A549 (cell line): ENCODE results near the gene SERPINA3. TPM values are rescaled to one million over a fixed set of nuclear protein-coding genes. Genes with fewer than 3 reads are reported as not detected.

Source experiments
- ATAC-seq, 2 experiments: fragments of 200-7000 bp in 1 of 2; fragments of >200 bp in 1 of 2; cut with Nextera tagmentation in 1 of 2; cut with Tn5 transposase in 1 of 2; 3 replicates each; pipeline versions ENCODE4 v1.8.0 to v1.9.1; 2018 to 2020; ENCODE audit warnings: mild to moderate bottlenecking in 1 of 2, moderate library complexity in 1 of 2
- CTCF ChIA-PET: fragments of 300-600 bp; sonication (Branson Sonifier 250); formaldehyde crosslinking; extraction: SDS; loops from one replicate; lab custom pipeline; 2021; ENCODE audit warnings: antibody characterized with exemption, inconsistent platforms; lab: Yijun Ruan, JAX
- POLR2A ChIA-PET: fragments of 350-600 bp; formaldehyde crosslinking; extraction: SDS; loops from one replicate; lab custom pipeline; 2021; ENCODE audit warnings: antibody characterized with exemption, inconsistent platforms; lab: Yijun Ruan, JAX
- DNase-seq, 2 experiments: peaks; one replicate each; pipeline versions ENCODE4 v3.0.0 to v3.0.0-alpha.2; 2011 to 2016; ENCODE audit warnings: low read depth in 1 of 2, low spot score in 1 of 2
- FAIRE-seq: peaks from 2 replicates; lab custom pipeline; 2011; peaks lifted over from hg19 to GRCh38; lab: Jason Lieb, UNC
- H3K27ac ChIP-seq, 2 experiments: fragments of >200 bp; sonication (Bioruptor Twin); formaldehyde crosslinking; 3 replicates each; pipeline ENCODE4 v1.5.1; 2016 to 2017
- H3K4me1 ChIP-seq: fragments of >200 bp; sonication (Bioruptor Twin); formaldehyde crosslinking; 3 replicates; pipeline ENCODE4 v1.6.1; 2016
- H3K4me2 ChIP-seq: fragments of >200 bp; sonication (Bioruptor Twin); formaldehyde crosslinking; 3 replicates; pipeline ENCODE4 v1.6.1; 2016
- H3K4me3 ChIP-seq: fragments of >200 bp; sonication (Bioruptor Twin); formaldehyde crosslinking; 3 replicates; pipeline ENCODE4 v1.5.1; 2016
- H3K9me3 ChIP-seq: fragments of >200 bp; sonication (Bioruptor Twin); formaldehyde crosslinking; 3 replicates; pipeline ENCODE4 v1.6.1; 2016
- BCL3 ChIP-seq: fragments of >200 bp; sonication (Bioruptor Twin); formaldehyde crosslinking; IDR thresholded peaks from 3 replicates; pipeline ENCODE4 v1.6.1; 2016
- CBX8 ChIP-seq: fragments of 200-600 bp; sonication (generic); IDR thresholded peaks from 2 replicates; pipeline ENCODE4 v1.6.1; 2016
- CEBPB ChIP-seq, 2 experiments: fragments of >200 bp in 1 of 2; sonication (Bioruptor Twin) in 1 of 2; formaldehyde crosslinking in 1 of 2; IDR thresholded peaks; 2 replicates each; pipeline ENCODE4 v1.6.1; 2012 to 2016
- CTCF ChIP-seq: fragments of >200 bp; sonication (Bioruptor Twin); formaldehyde crosslinking; IDR thresholded peaks from 3 replicates; pipeline ENCODE4 v1.5.1; 2016
- E2F6 ChIP-seq: IDR thresholded peaks from 2 replicates; pipeline ENCODE4 v1.6.1; 2012; ENCODE audit warnings: low read depth, borderline replicate concordance
- EHF ChIP-seq: fragments of 250-450 bp; sonication (Bioruptor Pico); IDR thresholded peaks from 2 replicates; pipeline ENCODE4 v1.5.0; 2020; ENCODE audit warnings: mild to moderate bottlenecking
- EHMT2 ChIP-seq: fragments of 200-600 bp; sonication (generic); IDR thresholded peaks from 2 replicates; pipeline ENCODE4 v1.6.1; 2016; ENCODE audit warnings: antibody characterized with exemption, low read depth, mild to moderate bottlenecking, moderate library complexity
- ELK1 ChIP-seq: fragments of 150-350 bp; IDR thresholded peaks from 2 replicates; pipeline ENCODE4 v1.6.1; 2014; ENCODE audit warnings: low read depth, mild to moderate bottlenecking, low read length
- EP300 ChIP-seq, 2 experiments: fragments of >200 bp; sonication (Bioruptor Twin); formaldehyde crosslinking; IDR thresholded peaks; 2 replicates in 1 of 2; 3 replicates in 1 of 2; pipeline ENCODE4 v1.6.1; 2016 to 2017
- ESRRA ChIP-seq: fragments of 150-350 bp; IDR thresholded peaks from 2 replicates; pipeline ENCODE4 v1.6.1; 2014; ENCODE audit warnings: mild to moderate bottlenecking, low read length, borderline replicate concordance
- FOSL2 ChIP-seq, 2 experiments: fragments of 450-650 bp in 1 of 2; fragments of >200 bp in 1 of 2; sonication (Bioruptor Twin) in 1 of 2; formaldehyde crosslinking; IDR thresholded peaks; 2 replicates each; pipeline versions ENCODE4 v1.5.0 to v1.6.1; 2016 to 2020; ENCODE audit warnings: mild to moderate bottlenecking in 1 of 2, moderate library complexity in 1 of 2
- HDAC2 ChIP-seq: fragments of 200-600 bp; sonication (generic); IDR thresholded peaks from 2 replicates; pipeline ENCODE4 v1.6.1; 2016
- HEYL ChIP-seq: fragments of 250-450 bp; sonication (Bioruptor Pico); IDR thresholded peaks from 2 replicates; pipeline ENCODE4 v1.8.0; 2021; ENCODE audit warnings: mild to moderate bottlenecking, moderate library complexity
- HMGXB4 ChIP-seq: fragments of 250-450 bp; sonication (Bioruptor Pico); IDR thresholded peaks from 2 replicates; pipeline ENCODE4 v1.5.0; 2021; ENCODE audit warnings: mild to moderate bottlenecking, moderate library complexity, borderline replicate concordance
- HOXB5 ChIP-seq: fragments of 250-450 bp; sonication (Bioruptor Pico); IDR thresholded peaks from 2 replicates; pipeline ENCODE4 v1.5.0; 2020; ENCODE audit warnings: mild to moderate bottlenecking, moderate library complexity
- JUN ChIP-seq, 2 experiments: fragments of >200 bp; sonication (Bioruptor Twin); formaldehyde crosslinking; IDR thresholded peaks; 2 replicates in 1 of 2; 3 replicates in 1 of 2; pipeline ENCODE4 v1.6.1; 2016 to 2017
- JUNB ChIP-seq: fragments of >200 bp; sonication (Bioruptor Twin); formaldehyde crosslinking; IDR thresholded peaks from 2 replicates; pipeline ENCODE4 v1.6.1; 2016
- KDM5A ChIP-seq: fragments of 200-600 bp; sonication (generic); IDR thresholded peaks from 2 replicates; pipeline ENCODE4 v1.6.1; 2016; ENCODE audit warnings: antibody characterized with exemption, mild to moderate bottlenecking
- MAFK ChIP-seq: fragments of 450-650 bp; IDR thresholded peaks from 2 replicates; pipeline ENCODE4 v1.6.1; 2014; ENCODE audit not compliant: partially characterized antibody
- MAZ ChIP-seq: fragments of 150-350 bp; IDR thresholded peaks from 2 replicates; pipeline ENCODE4 v1.6.1; 2014; ENCODE audit warnings: antibody characterized with exemption, low read depth, low read length, borderline replicate concordance
- MYC ChIP-seq: IDR thresholded peaks from 2 replicates; pipeline ENCODE4 v1.6.1; 2012; ENCODE audit warnings: mild to moderate bottlenecking, inconsistent platforms, low read length, improper control_type of control experiment, borderline replicate concordance
- NFE2L2 ChIP-seq: fragments of 150-350 bp; conservative IDR thresholded peaks from 2 replicates; pipeline ENCODE4 v1.6.1; 2014; ENCODE audit warnings: low read length
- NR3C1 ChIP-seq: fragments of >200 bp; sonication (Bioruptor Twin); formaldehyde crosslinking; IDR thresholded peaks from 3 replicates; pipeline ENCODE4 v1.6.1; 2017
- PBX3 ChIP-seq: IDR thresholded peaks from 2 replicates; pipeline ENCODE4 v1.6.1; 2012
- PHF8 ChIP-seq: fragments of 200-600 bp; sonication (generic); IDR thresholded peaks from 2 replicates; pipeline ENCODE4 v1.6.1; 2016; ENCODE audit warnings: low read depth, mild to moderate bottlenecking, antibody characterized with exemption, moderate library complexity, borderline replicate concordance
- POLR2AphosphoS2 ChIP-seq: conservative IDR thresholded peaks from 2 replicates; pipeline ENCODE4 v1.6.1; 2012; ENCODE audit warnings: low read length, improper control_type of control experiment, inconsistent platforms
- RAD21 ChIP-seq, 2 experiments: fragments of >200 bp in 1 of 2; sonication (Bioruptor Twin) in 1 of 2; formaldehyde crosslinking in 1 of 2; IDR thresholded peaks in 1 of 2; conservative IDR thresholded peaks in 1 of 2; 2 replicates in 1 of 2; 3 replicates in 1 of 2; pipeline ENCODE4 v1.6.1; 2012 to 2018; ENCODE audit warnings: inconsistent platforms in 1 of 2
- RFX5 ChIP-seq: fragments of 450-650 bp; IDR thresholded peaks from 2 replicates; pipeline ENCODE4 v1.7.1; 2014; ENCODE audit warnings: antibody characterized with exemption, mild to moderate bottlenecking, moderate library complexity
- RNF2 ChIP-seq: fragments of 200-600 bp; sonication (generic); IDR thresholded peaks from 2 replicates; pipeline ENCODE4 v1.6.1; 2016; ENCODE audit warnings: low read depth, mild to moderate bottlenecking, antibody characterized with exemption, moderate library complexity, borderline replicate concordance
- SREBF2 ChIP-seq: fragments of 450-650 bp; IDR thresholded peaks from 2 replicates; pipeline ENCODE4 v1.6.1; 2014; ENCODE audit warnings: mild to moderate bottlenecking, moderate library complexity
- TFCP2L1 ChIP-seq: fragments of 250-450 bp; sonication (Bioruptor Pico); IDR thresholded peaks from 2 replicates; pipeline ENCODE4 v1.5.0; 2021; ENCODE audit warnings: mild to moderate bottlenecking
- TP53 ChIP-seq: fragments of 250-450 bp; sonication (Bioruptor Pico); IDR thresholded peaks from 2 replicates; pipeline ENCODE4 v1.5.0; 2021; ENCODE audit warnings: mild to moderate bottlenecking, moderate library complexity
- WGBS: methylation state at CpG from one replicate; pipeline ENCODE4 v1.1.6; 2017; ENCODE audit errors: missing lambda C conversion rate; 5-methylcytosine and 5-hydroxymethylcytosine counted together
- polyA plus RNA-seq, 4 experiments: library from polyadenylated mRNA; depleted of rRNA in 3 of 4; stranded (reverse); fragments of >200 nt; fragmentation: RNase III in 1 of 4; extraction: RNeasy Plus Mini Kit Qiagen cat#74134 plus additional on column Dnase treatment in 1 of 4; gene quantifications; 2 replicates in 3 of 4; 3 replicates in 1 of 4; pipeline ENCODE4 v1.2.3, GENCODE V29; 2011 to 2017

The SERPINA3 gene
- polyA plus RNA-seq, 2 of the 4 experiments (the other 2 are of a cell fraction): 3.1 to 9.1 TPM

GRCh38 chr14:94598816-94599655 lies 13.2 kb upstream of the SERPINA3 start:
- peak; percentile 87 to 98 for DNase-seq
- peak overlapping the region; percentile 71 for H3K4me2 ChIP-seq
- H3K9me3 ChIP-seq: peaks cover 3% of the 10 kb centered on the region; the same call in 1 of the 3 replicates
- peak; percentile 78 to 88 for ATAC-seq
- peak; percentile 99 for FAIRE-seq
- ChIA-PET CTCF (interaction anchor here (0.5 to 3.9 kb wide), 18 partner anchors 11 to 173 kb away, joined by 3 to 23 read pairs (median 4); partner anchors contain the start of gene SERPINA5), POLR2A (interaction anchor here (0.7 to 1.0 kb wide), 5 partner anchors 12 to 87 kb away, joined by 3 to 6 read pairs (median 3); partner anchors contain the start of gene SERPINA3)
- H3K4me3 ChIP-seq: 0 out of 3 replicates have a peak overlapping the region, but pooled peaks have one; percentile 7
- 33% methylated on average over 11 of the region's 11 CpGs for WGBS
- H3K27ac ChIP-seq: peak overlapping the region; percentile 97 to 98
- H3K4me1 ChIP-seq: peaks cover 74% of the 10 kb centered on the region
- TF ChIP-seq HOXB5: 0 out of 2 replicates have a peak, but pooled peaks have one; percentile 21
- no peak for TF ChIP-seq MAZ
- no peak for TF ChIP-seq ESRRA
- no peak for TF ChIP-seq EHF (CRISPR knock-in tag)
- peak; percentile 28 to 50; a peak in 4 of 5 replicates for TF ChIP-seq RAD21 (conservative IDR thresholded peaks at IDR 0.05 in 1 of 2, IDR thresholded peaks at IDR 0.05 in 1 of 2)
- TF ChIP-seq HMGXB4: no peak
- TF ChIP-seq RNF2: no peak
- no peak for TF ChIP-seq HEYL (CRISPR knock-in tag)
- TF ChIP-seq HDAC2: no peak
- peak; percentile 94 for TF ChIP-seq JUN (IDR thresholded peaks at IDR 0.05)
- TF ChIP-seq NR3C1: peak; percentile 91; the same call in 1 of the 3 replicates
- no peak for TF ChIP-seq CBX8
- TF ChIP-seq TFCP2L1: no peak
- TF ChIP-seq POLR2AphosphoS2: no peak
- TF ChIP-seq PHF8: no peak
- no peak for TF ChIP-seq MYC
- TF ChIP-seq BCL3: peak; percentile 79; the same call in 1 of the 3 replicates
- TF ChIP-seq PBX3: peak; percentile 68; the same call in 1 of the 2 replicates
- peak; percentile 84 for TF ChIP-seq MAFK
- TF ChIP-seq CTCF: peak; percentile 23; the same call in 2 of the 3 replicates
- TF ChIP-seq TP53: no peak
- TF ChIP-seq EP300 (IDR thresholded peaks at IDR 0.05): peak; percentile 86 to 93
- no peak for TF ChIP-seq ELK1
- TF ChIP-seq NFE2L2: no peak
- peak; percentile 90 for TF ChIP-seq JUNB
- TF ChIP-seq KDM5A: no peak
- peak; percentile 47; the same call in 1 of the 2 replicates for TF ChIP-seq E2F6
- TF ChIP-seq FOSL2 (IDR thresholded peaks at IDR 0.05): peak; percentile 83
- TF ChIP-seq FOSL2 (CRISPR knock-in tag; IDR thresholded peaks at IDR 0.05): peak; percentile 94
- no peak for TF ChIP-seq RFX5
- no peak for TF ChIP-seq SREBF2
- peak; percentile 98 to 99 for TF ChIP-seq CEBPB (IDR thresholded peaks at IDR 0.05)
- TF ChIP-seq EHMT2: no peak
